Stimulated activated naive CD8-positive, alpha-beta T cell treated with anti-CD3 and anti-CD28 coated beads, Interleukin-15, Interleukin-2, amounts not matched to agents 100 ng/mL and 50 ng/mL, for 24 hours (primary cell): ENCODE results near the gene OLFM1.
"Not testable (repeated sequence)": the region's sequence is repeated elsewhere in the genome, so short reads cannot be mapped to it uniquely, and the experiment has no call there.

Experiments
- H3K27ac Mint-ChIP-seq: one replicate; pipeline ENCODE4 v1.8.0; 2021; ENCODE audit warnings: mild to moderate bottlenecking, mixed read lengths
- H3K27me3 Mint-ChIP-seq: one replicate; pipeline ENCODE4 v1.8.0; 2021; ENCODE audit warnings: mixed read lengths
- H3K36me3 Mint-ChIP-seq: one replicate; pipeline ENCODE4 v1.8.0; 2021; ENCODE audit warnings: low read depth, mixed read lengths
- H3K4me1 Mint-ChIP-seq: one replicate; pipeline ENCODE4 v1.8.0; 2021; ENCODE audit warnings: low read depth, mixed read lengths
- H3K4me3 Mint-ChIP-seq: one replicate; pipeline ENCODE4 v1.8.0; 2021; ENCODE audit warnings: mild to moderate bottlenecking, mixed read lengths
- H3K9me3 Mint-ChIP-seq: one replicate; pipeline ENCODE4 v1.8.0; 2021; ENCODE audit warnings: mixed read lengths

OLFM1 gene

DNA sequence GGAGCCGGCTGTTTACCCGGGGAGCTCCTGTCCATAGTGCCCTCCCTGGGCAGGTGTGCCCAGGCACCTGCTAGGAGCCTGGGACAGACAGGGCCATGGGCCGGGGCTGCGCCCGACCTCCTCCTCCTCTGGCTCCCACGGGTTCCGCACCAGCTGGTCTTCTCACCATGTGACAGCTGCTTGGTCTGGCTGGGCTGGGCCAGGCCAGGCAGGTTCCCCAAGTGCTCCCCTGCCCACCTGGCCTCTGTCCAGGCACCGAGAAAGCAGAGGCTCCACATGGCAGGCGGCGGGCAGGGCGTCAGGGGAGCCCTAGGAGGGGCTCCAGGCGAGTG, 60.0 kb downstream of the OLFM1 start:
- no peaks in the 10 kb centered on the region for H3K36me3 Mint-ChIP-seq
- peaks cover 12% of the 10 kb centered on the region for H3K9me3 Mint-ChIP-seq
- no peaks in the 10 kb centered on the region for H3K4me1 Mint-ChIP-seq
- no peak overlapping the region for H3K27ac Mint-ChIP-seq
- H3K4me3 Mint-ChIP-seq, result no peak overlapping the region
- H3K27me3 Mint-ChIP-seq, result peaks cover 13% of the 10 kb centered on the region

DNA sequence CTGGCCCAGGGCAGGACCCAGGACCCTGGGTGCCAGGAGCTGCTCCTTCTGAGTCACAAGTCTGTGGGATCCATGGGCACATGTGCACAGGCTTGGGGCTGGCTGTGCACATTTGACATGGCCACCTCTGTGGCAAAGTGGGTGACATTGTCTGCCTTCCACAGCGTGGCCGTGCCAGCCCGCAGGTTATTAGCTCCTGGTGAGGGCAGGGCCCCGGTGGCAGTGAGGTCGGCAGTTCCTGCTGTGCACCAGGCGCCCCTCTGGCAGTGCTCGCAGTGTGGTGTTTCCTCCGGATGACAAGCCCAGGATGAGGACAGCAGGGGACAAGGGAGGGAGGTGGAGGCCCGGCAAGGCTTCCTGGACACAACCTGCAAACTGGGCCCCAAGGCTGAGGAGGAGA, 60.5 kb downstream of the OLFM1 start:
- Mint-ChIP-seq H3K27ac (no peak overlapping the region), H3K4me1 (no peaks in the 10 kb centered on the region), H3K36me3 (no peaks in the 10 kb centered on the region), H3K4me3 (no peak overlapping the region), H3K27me3 (peaks cover 13% of the 10 kb centered on the region), H3K9me3 (peaks cover 12% of the 10 kb centered on the region)

DNA sequence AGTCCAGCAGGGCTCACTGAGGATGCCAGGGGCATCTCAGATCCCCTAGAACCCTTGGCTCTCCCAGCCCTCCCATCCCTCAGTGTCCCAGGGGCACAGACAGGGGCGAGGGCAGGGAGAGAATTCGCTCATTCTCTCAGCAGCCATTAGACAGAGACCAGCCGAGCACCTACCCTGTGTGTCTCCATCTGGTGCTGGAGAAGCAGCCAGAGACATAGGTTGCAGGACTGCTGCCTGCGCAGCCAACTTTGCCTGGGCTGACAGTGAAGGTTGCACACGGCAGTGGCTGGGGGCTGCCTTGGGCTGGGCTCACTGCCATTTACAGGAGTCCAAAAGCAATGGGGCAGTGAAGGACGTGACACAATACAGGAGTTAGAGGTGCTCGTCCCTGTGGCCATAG, 60.9 kb downstream of the OLFM1 start:
- Mint-ChIP-seq H3K9me3 (peaks cover 12% of the 10 kb centered on the region), H3K27me3 (peaks cover 13% of the 10 kb centered on the region), H3K4me1 (no peaks in the 10 kb centered on the region), H3K36me3 (no peaks in the 10 kb centered on the region), H3K27ac (no peak overlapping the region), H3K4me3 (no peak overlapping the region)

DNA sequence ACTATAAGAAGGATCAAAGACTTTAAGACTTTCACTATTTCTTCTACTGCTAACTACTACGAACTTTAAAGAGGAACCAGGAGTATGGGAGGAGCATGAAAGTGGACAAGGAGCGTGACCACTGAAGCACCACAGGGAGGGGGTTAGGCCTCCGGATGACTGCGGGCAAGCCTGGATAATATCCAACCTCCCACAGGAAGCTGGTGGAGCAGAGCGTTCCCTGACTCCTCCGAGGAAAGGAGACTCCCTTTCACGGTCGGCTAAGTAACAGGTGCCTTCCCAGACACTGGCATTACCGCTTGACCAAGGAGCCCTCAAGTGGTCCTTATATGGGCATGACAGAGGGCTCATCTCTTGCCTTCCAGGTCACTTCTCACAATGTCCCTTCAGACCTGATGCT, 62.4 kb downstream of the OLFM1 start:
- not testable (repeated sequence) for H3K4me3 Mint-ChIP-seq, H3K4me1 Mint-ChIP-seq, H3K36me3 Mint-ChIP-seq, H3K27ac Mint-ChIP-seq
- Mint-ChIP-seq H3K27me3 (peaks cover 13% of the 10 kb centered on the region), H3K9me3 (peaks cover 12% of the 10 kb centered on the region)

DNA sequence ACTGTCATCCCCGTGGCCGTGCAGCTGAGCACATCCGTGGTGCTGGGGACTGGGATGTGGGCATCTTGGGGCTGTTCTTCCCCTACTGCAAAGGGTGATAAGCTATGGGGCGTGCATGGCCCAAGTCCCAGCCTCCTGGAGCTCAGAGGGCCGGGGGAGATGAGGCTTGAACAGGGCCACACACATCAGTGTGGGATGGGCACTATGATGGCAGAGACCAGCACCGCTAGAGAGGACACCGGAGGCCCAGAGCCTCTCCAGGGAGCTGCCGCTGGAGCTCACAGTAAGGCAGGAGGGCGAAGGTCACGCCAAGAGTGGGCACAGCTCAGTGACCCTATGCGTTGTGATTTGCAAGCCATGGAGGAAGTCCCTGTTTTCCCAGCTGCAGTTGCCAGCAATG, 63.5 kb downstream of the OLFM1 start:
- Mint-ChIP-seq H3K4me3 (no peak overlapping the region), H3K9me3 (peaks cover 12% of the 10 kb centered on the region), H3K27ac (no peak overlapping the region), H3K27me3 (peaks cover 5% of the 10 kb centered on the region), H3K4me1 (no peaks in the 10 kb centered on the region), H3K36me3 (no peaks in the 10 kb centered on the region)

DNA sequence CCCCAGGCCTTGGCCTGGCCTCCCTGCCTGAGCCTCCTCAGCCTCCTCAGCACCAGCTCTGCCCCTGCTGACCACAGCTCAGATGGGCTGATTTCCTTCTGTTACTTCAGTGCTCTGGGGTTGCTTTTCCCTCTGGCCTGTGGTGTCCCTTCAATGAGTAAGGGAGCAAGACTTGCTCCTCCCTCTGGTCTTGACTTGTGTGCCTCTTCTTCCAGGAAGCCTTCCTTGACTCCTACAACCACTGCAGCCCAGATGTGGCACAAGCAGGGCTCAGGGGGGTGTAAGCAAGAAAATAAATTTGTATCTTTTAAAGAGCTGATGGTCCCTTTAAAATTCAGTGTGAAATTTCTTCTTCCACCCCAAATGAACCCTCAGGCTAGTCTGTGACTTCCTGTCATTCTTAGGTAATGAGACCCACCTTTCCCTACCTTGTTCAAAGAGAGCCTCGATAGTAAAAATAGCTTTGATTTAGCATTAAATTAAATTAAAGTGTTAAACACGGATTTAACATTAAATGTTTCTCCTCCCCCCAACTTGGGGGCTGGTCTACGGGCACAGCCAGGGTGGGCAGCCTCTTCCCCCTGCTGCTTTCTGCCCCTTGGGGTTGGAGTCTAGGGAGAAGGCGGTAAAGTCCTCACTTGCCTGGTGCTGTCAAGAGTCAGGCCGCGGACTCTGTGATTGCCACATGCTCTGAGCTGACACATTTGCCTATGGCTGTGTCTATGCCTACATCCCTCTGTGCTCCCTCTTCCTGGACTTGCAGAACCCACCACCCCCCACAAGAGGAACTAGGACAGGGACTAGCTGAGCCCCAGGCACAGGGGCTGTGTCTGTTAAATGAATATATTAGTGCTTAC, 64.5 kb downstream of the OLFM1 start:
- peaks cover 4% of the 10 kb centered on the region for H3K27me3 Mint-ChIP-seq
- no peak overlapping the region for H3K27ac Mint-ChIP-seq
- no peak overlapping the region for H3K4me3 Mint-ChIP-seq
- H3K9me3 Mint-ChIP-seq, result peaks cover 12% of the 10 kb centered on the region
- no peaks in the 10 kb centered on the region for H3K36me3 Mint-ChIP-seq
- H3K4me1 Mint-ChIP-seq, result no peaks in the 10 kb centered on the region

DNA sequence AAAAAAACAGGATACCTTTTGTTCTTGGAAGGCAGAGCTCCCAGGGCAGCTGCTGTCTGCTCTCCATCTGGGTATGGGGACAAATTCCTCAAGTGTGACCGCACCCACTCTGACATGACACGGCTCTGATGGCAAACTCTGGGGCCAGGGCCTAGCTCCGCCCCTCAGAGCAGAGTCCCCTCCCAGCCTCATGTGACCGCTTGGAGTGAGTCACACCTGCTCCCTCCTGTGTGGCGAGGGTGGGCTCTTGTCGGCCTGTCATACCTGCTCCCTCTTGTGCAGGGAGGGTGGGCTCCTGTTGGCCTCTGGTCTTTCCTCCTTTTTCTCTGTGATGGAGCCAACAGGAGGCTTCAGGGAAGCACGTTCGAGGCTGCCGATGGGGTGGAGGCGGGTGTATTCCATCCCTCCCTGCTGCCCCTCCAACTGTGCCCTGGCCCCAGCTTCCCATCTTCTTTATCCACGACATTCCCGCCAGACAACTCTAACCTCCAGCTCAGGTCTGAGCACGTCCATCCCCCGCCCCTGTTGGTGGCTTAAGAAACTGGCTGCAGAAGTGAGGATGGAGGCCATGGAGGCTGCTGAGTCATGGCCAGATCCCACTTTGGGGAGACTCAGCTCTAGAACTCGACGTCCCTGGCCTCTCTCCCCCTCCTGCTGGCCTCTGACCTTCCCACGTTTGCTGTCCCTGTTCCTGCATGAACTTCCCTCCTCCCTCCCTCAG, 65.3 kb downstream of the OLFM1 start:
- Mint-ChIP-seq H3K27me3 (peaks cover 9% of the 10 kb centered on the region), H3K27ac (no peak overlapping the region), H3K4me3 (no peak overlapping the region)

DNA sequence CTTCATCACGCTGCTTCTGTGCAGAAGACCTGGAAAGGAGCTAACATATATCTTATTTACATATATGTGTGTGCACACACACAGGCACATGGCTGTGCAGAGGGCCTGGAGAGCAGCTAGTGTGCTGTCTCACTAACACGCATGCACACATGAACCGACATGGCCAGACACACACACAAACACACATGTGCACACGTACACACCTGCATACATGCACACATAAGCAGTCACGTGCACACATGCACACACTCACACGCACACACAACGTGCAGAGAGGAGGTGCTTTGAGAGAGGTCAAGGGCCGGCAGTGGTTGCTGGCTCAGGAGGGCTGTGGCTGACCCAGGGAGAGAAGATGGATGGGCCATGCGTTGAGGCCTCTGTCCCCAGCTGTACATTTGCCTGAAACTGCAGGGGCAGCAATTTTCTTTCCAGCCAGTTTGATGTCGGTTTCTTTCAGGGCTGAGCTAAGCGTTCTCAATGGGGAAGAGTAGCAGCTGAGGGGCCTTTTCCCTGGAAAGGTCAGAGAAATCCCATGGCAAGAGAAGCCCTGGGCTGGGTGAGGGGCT, 66.7 kb downstream of the OLFM1 start:
- no peak overlapping the region for H3K27ac Mint-ChIP-seq
- H3K36me3 Mint-ChIP-seq, result no peaks in the 10 kb centered on the region
- H3K4me3 Mint-ChIP-seq, result no peak overlapping the region
- peaks cover 12% of the 10 kb centered on the region for H3K27me3 Mint-ChIP-seq
- peaks cover 12% of the 10 kb centered on the region for H3K9me3 Mint-ChIP-seq
- no peaks in the 10 kb centered on the region for H3K4me1 Mint-ChIP-seq

More for the DNA sequence above, 65.3 kb downstream of the OLFM1 start:
- H3K36me3 Mint-ChIP-seq, result no peaks in the 10 kb centered on the region
- peaks cover 12% of the 10 kb centered on the region for H3K9me3 Mint-ChIP-seq
- H3K4me1 Mint-ChIP-seq, result no peaks in the 10 kb centered on the region

DNA sequence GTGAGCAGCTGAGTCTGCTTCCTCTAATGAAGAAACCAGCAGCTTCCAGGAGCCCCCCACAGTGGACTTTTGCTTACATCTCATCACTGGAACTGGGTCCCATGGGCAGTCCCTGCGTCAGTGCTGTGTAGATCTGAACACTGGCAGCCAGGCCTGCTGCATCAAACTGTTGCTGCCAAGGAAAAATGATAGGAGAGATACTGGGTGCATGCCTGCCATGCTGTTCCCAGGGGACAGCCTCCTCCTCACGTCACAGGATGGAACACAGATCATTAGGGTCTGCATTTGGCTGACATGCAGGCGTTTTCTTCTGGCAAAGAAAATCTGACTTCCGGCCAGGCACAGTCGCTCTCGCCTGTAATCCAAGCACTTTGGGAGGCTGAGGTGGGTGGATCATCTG, 67.9 kb downstream of the OLFM1 start:
- H3K27me3 Mint-ChIP-seq, result peaks cover 12% of the 10 kb centered on the region
- H3K27ac Mint-ChIP-seq, result no peak overlapping the region

DNA sequence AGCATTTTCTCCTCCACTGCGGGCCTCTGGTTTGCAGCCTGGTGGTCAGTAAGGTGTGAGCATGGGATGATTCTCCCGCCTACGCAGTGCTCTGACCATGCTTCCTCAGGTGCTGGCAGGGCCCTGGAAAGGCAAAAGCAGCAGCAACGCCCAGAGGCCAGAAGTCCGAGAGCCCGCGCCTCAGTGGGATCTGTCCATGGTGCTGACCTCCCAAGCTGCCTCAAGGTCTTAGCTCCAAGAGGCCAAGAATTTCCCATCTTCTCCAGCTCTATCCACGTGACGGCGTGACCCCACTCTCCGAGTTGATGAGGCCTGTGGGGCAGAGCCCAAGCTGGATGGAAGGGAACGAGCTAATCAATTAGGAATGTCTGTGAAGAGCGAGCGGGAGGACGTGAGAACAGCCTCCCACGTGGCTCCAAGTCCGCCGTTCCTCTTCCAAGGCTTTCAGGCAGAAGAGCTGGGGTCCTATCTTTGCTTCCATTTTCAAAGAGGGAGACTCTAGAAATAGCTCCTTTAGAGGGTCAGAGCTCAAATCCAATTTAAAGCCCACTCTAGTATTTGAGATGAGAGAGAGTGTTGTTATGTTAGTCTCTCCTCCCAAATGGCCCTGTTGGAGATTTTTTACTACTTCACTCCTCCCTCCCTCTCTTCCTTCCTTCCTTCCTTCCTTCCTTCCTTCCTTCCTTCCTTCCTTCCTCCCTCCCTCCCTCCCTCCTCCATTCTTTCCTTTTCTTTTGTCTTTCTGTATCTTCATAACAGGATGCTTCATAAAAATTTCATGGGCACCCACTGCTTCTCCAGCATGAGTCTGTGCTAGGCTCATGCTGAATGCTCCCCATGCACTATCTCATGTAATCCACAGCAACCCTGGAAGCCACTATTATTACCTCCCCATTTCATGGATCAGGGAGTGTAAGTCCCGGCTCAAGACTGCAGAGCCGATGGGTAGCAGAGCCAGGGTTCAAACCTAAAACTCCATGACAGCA, 69.3 kb downstream of the OLFM1 start:
- Mint-ChIP-seq H3K27me3 (peaks cover 12% of the 10 kb centered on the region), H3K36me3 (no peaks in the 10 kb centered on the region), H3K4me1 (no peaks in the 10 kb centered on the region), H3K9me3 (peaks cover under 1% of the 10 kb centered on the region), H3K27ac (no peak overlapping the region), H3K4me3 (no peak overlapping the region)

More for the DNA sequence above, 67.9 kb downstream of the OLFM1 start:
- no peak overlapping the region for H3K4me3 Mint-ChIP-seq
- no peaks in the 10 kb centered on the region for H3K36me3 Mint-ChIP-seq
- peaks cover 10% of the 10 kb centered on the region for H3K9me3 Mint-ChIP-seq
- H3K4me1 Mint-ChIP-seq, result no peaks in the 10 kb centered on the region

DNA sequence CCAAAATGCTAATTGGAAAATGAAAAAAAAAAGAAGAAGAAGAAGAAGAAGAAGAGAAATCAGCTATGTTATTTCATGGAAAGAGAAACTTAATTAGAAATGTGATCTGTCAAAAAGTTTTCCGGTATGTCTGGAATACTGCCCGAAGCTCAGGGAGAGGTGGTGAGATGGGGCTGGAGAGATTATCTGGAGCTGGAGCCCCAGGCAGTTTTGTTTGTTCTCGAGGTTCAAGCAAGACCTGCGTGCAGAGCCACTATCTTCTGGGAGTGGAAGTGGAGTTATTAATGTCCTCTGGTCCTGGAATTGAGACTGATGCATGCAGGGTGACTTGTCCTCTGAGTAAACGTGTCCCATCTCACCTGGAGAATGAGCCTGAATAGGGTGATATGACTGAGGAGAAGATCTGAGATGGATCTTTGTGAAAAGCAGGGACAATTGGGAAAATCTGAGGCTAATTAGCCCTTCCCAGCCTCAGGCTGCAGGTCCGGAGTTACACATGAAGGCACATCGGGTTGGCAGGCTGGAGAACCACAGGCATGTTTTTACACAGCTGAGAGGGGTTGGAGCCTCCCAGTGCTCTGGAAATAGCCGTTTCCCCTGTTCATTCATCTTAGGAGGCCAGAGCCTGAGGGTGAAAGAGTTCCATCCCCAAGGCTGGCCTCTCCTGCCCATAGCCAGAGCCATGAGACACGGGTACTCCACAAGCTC, 70.5 kb downstream of the OLFM1 start:
- Mint-ChIP-seq H3K4me3 (no peak overlapping the region), H3K27ac (no peak overlapping the region), H3K9me3 (no peaks in the 10 kb centered on the region), H3K27me3 (peaks cover 12% of the 10 kb centered on the region), H3K36me3 (no peaks in the 10 kb centered on the region), H3K4me1 (no peaks in the 10 kb centered on the region)

DNA sequence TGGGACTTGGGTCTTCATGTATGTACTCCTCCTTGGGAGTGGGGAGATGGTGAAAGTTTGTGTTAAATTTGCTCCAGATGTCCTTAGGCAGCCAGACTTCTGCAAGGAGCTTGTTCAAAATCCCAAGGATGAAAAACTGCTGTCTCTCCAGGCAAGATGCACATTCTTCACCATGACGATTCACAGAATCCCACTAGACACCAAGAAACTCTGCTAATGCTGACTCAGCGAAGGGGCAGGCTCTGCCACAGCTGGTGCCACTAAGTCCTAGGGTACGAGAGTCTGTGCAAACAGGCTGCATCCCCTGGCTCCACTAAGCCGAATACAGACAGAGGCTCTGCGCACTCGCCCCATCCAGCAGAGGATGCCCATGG, 71.1 kb downstream of the OLFM1 start:
- Mint-ChIP-seq H3K4me3 (no peak overlapping the region), H3K9me3 (no peaks in the 10 kb centered on the region), H3K36me3 (no peaks in the 10 kb centered on the region), H3K4me1 (no peaks in the 10 kb centered on the region), H3K27ac (no peak overlapping the region), H3K27me3 (peaks cover 12% of the 10 kb centered on the region)

DNA sequence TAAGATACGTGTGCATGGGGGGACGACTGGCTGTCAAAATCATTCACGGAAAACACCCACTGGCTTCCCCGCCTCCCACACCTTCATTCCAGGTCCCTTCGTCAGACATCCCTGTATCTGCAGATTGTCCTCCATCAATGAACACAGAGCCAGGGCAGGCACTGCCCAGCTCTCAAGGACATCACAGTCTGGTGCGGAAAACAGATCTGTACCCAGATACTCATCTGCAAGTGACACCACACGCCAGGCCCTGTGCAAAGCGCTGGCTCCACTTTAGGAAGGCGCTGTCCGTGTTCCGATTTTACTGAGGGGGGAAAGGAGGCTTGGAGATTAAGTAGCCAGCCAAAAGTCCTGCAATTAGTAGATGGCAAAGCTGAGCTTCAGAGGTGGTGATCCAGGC, 72.3 kb downstream of the OLFM1 start:
- H3K9me3 Mint-ChIP-seq, result no peaks in the 10 kb centered on the region
- H3K4me1 Mint-ChIP-seq, result no peaks in the 10 kb centered on the region
- H3K27ac Mint-ChIP-seq, result no peak overlapping the region
- no peaks in the 10 kb centered on the region for H3K36me3 Mint-ChIP-seq
- H3K27me3 Mint-ChIP-seq, result peaks cover 12% of the 10 kb centered on the region
- H3K4me3 Mint-ChIP-seq, result no peak overlapping the region

DNA sequence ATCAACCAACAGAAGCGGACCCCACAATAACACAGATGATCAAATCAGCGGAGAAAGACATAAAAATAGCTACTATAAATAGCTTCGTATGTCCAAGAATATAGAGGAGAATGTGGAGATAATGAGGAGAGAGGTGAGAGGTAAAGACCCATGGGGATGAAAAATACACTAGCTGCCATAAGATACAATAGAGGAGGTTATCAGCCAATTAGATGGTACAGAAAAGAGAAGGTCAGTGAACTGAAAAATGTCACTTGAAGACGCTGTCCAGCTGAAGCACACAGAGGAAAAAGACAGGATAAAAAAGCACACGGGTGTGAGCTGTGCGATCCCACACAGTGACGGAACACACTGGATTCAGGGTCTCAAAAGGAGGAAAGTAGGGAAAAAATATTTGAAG, 73.4 kb downstream of the OLFM1 start:
- Mint-ChIP-seq H3K4me1 (no peaks in the 10 kb centered on the region), H3K9me3 (no peaks in the 10 kb centered on the region), H3K4me3 (no peak overlapping the region), H3K36me3 (no peaks in the 10 kb centered on the region), H3K27ac (no peak overlapping the region), H3K27me3 (peaks cover 12% of the 10 kb centered on the region)
